HG02973 (cell line): ENCODE results near the gene ADAMTS17.

ENCODE experiments used
- ATAC-seq: cut with Tn5 transposase; IDR thresholded peaks from one replicate; pipeline ENCODE4 v1.9.1; 2021; ENCODE audit warnings: moderate library complexity; ENCODE audit not compliant: unreplicated experiment

The ADAMTS17 gene

GRCh38 chr15:100180921-100181320 is 160.9 kb downstream of the ADAMTS17 start:
- ATAC-seq = no peak

DNA sequence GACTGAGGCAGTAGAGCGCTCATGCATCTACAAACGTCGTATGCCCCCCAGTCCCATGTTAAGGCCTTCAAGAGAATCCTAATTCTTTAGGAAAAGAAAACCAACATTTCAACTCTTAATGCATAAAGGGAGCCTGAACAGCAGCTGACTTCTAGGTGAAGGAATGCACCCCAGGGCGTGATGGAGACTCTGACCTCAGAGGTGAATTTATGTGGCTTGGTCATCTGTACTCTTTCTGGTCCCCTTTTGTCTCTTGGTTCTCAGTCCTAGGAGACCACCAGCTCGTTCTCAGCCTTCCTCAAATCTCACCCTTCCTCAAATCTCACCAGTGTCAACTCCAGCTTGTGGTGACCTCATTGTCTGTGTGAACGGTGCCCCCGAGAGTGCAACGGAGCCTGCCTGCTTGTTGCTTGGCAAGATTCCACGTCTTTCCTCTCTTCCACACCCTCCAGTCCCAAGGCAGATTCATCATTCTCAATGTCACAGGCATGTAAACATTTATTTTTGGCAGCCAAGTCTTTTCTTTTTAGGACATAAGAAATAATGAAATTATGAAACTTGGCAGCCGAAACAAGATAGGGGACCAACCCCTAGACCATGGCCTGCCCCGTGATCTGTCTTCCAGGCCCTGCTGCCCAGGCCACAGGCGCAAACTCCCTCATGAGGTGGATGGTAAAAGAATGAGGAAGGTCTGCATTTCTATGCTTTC is 166.2 kb downstream of the ADAMTS17 start:
- no peak for ATAC-seq

- no peak for ATAC-seq
Measured at GRCh38 chr15:100174904-100175275, 166.9 kb downstream of the ADAMTS17 start.

DNA sequence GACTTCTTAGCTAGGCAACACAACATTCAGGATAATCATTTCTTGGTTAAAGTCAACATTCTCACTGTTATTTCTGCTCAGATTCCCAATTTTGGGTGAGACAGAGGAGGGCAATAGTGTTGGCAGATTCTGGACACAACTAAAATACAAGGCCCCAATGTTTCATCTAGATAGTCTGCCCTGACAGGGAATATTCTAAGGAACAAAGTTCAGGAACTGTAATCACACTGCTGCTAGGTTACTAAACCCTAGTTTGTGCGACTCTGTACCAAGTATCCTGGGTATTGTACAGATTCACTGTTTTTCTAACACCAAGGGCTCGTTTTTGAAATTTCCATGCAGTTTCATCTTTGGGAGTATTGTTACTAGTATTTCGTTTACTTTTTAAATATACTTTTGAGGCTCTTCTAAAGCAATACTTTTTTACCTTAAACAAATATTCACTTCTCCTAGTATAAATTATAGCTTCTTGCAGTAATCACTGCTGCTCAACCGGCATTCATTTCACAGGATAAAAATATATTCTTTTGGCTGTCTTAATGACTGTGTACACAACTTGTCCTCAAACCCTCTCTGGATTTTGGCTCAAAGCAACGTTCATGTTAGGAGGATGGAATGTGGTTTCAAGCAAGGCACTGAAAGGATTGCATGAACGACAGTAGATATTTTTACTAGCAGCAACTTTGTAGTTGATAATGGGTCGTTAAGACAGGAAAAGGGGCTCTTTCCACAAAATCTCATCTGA is 167.4 kb downstream of the ADAMTS17 start:
- no peak for ATAC-seq

DNA sequence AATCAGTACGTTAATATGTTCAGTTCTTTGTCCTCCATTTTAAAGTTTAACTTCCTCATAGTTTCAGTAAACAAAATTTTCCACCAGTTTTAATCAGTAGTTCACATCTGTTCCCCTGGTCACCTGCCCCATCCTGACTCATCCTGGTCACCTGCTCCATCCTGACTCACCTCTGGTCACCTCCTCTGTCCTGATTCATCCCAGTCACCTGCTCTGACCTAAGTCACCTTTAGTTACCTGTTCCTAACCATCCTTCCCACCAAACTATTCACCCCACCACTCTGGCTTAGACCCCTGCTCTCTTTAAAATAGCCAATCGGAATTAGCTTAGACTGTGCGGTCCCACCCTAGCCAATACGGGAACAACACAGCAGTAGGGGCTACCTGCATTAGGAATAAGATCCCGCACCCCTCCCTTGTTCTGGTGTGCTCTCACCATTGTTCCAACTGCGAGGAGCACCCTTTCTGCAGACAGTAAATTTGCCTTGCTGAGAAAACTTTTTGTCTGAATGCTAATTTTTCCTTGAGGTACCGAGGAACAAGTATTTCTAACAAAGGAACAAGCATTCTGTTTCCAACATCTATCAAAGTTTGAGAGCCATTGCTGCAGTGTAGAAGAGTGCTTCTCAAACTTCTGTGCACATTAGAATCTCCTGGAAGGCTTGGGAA is 169.3 kb downstream of the ADAMTS17 start:
- ATAC-seq = no peak

DNA sequence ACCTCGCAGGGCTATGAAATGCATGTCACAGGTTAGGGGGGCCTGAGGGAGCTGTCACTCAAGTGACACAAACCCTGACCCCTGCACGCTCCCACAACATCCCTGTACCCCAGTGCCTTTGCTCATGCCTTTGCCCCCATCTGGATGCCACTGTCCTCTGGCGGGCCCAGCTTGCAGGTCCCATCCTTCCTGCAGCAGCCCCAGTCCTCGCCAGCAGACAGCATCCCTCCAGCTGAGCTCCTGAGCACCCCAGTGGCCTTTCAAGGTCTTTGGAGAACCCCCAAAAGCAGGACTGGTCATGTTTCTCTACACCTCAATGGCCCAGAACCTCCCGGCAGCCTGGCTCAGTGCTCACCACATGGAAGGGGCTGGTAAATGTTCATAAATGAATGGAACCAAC is 170.4 kb downstream of the ADAMTS17 start:
- no peak for ATAC-seq

DNA sequence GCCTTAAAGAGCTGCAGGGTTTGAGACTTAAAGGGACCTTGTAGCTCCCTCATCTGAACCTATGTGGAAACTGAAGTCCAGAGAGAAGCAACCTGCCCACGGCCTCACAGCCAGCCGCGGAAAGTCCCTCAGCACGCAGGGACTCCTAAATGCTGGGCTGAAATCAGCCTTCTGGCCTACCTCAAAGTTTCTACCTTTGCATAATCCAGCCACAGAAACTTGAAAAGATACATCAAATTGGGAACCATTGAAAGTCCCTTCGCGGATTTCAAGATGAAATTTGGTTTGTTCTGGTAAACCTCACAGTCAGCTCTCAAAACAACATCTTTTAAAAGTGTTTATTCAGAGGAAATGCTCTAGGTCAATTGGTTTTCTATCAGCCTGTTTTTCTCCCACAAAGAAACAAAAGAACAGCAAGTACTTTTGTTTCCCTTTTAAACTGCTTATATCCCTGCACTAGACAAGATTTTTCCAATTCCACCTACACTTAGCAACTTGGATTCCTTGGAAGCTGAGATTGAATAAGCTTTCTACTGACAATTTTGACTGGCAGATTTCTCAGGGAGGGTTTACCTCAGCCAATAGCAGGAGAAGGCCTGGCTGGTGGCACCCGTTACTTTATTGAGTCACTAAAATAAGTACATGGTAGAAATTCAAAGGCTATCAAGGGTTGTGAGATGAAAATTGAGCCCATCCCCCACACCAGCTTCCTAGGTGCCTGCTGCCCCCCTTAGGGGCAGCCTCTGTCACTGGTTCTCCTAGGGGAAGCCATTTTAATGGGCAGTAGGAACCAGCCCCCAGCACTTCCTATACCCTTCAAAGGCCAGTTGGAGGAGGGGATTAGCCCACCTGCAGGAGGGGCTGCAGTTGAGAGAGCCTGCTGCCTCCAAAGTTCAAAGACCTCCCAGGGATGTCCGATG is 171.2 kb downstream of the ADAMTS17 start:
- ATAC-seq = peak; percentile 93

GRCh38 chr15:100169615-100170290 is 172.0 kb downstream of the ADAMTS17 start:
- ATAC-seq = no peak

- ATAC-seq = no peak
Measured at GRCh38 chr15:100168787-100169186, 173.0 kb downstream of the ADAMTS17 start.

DNA sequence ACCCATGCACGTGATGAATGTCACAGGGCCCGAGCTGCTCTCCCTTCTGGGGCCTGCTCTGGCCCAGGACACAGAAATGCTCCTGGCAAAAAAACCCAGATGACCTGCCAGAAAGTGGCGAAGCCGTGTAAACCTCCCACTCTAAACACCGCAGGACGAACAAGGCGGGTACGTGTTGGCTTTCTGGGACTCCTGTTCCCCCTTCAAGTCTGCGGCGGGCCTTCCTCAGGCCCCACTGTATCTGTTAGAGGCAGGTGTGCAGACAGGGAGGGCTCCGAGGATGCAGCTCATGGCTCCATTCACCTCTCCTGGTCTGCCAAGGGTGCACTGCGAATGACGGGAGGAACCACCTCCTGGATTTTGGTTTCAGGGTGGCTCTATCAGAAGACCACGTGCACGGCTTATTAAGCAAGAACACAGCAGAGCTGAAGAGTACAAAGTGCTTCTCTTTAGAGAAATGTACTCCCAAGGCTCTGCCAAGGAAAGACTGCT is 173.8 kb downstream of the ADAMTS17 start:
- no peak for ATAC-seq

- ATAC-seq = no peak
Measured at GRCh38 chr15:100166313-100166712, 175.5 kb downstream of the ADAMTS17 start.

DNA sequence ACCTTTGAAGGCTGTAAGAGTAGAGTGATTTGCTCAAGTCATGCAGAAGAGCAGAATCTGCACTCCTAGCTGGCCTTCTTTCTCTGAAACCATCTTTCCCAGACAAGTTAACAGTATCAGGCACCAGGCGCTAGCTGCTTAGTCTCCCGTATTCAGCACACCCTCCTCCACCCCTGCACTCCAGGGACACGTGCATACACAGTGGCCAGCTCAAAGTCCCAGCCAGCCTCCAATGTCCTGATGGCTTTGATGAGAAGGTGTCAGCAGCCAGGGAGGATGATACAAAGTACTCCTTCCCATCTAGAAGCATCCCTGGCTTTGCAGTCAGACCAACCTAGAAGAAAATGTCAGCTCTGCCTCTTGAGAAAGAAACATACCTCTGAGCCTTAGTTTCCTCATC is 177.8 kb downstream of the ADAMTS17 start:
- no peak for ATAC-seq

DNA sequence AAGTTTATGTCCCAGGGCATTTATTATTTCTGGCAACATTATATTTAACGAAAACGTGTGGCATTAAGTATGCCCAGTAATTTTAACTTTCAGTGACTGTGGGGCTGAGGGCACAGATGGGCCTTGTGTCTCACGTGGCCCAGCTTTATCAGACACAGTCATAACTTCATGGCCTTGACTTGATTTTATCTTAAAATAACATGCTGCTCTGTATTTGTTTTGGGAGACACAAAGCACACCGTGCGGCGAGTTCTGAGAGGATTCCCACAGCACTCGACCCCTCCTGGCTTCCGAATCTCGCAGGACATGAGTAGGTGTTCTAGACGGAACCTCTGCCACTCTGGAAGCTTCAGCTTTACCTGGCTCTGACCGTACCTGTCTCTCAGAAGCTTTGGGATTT is 180.8 kb downstream of the ADAMTS17 start:
- ATAC-seq = no peak

GRCh38 chr15:100159436-100159835 is 182.3 kb downstream of the ADAMTS17 start:
- no peak for ATAC-seq

DNA sequence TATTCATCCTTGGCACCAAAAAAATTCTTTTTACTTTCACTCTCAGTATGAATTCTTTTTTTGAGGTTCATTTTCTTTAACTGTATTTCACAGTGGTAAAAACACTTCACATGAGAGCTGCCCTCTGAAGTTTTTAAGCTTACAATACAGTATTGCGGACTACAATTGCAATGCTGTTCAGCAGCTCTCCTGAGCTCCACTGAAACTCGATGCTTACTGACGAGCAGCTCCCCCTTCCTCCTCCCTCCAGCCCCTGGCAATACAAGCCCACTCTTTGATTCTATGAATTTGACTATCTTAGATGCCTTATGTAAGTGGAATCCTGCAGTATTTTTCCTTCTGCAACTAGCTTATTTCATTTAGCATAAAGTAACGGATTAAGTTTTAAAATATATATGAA is 183.4 kb downstream of the ADAMTS17 start:
- ATAC-seq = no peak

GRCh38 chr15:100156201-100156600 is 185.6 kb downstream of the ADAMTS17 start:
- ATAC-seq = no peak

DNA sequence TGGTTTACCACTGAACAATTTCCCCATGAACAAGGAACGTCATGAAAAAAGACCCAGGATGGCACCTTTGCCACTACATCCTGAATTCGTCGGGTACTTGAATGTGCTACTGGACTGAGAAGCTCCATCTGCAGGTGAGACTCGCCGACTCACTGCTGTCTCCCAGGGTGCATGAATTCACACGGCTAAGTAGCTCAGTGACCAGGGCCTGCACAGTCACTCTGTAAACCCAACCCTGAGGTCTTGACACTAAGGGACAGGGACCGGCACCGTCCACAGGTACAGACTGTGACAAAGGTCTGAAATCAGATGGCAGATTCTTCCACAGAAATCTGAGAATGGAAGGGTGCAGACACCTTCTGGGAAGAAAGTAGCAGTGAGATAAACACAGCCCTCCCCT is 187.4 kb downstream of the ADAMTS17 start:
- no peak for ATAC-seq

DNA sequence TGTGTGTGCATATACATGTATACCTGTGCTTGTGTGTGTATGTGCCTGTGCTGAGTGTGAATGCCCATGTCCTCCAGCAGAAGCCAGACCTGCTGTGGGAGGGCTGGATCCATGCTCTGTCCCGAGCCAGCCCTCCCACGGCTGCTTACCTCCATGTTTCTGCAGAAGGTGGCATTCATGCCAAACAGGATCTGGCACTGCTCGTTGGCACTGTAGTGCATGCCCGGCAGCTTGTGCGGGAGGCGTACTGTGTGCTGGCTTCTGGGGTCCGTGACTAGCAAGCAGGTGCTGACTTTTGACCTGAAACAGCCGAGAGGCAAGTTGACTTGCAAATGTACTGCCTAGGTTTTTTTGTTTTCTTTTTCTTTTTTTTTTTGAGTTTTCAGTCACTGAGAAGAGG is 189.3 kb downstream of the ADAMTS17 start:
- ATAC-seq = no peak

DNA sequence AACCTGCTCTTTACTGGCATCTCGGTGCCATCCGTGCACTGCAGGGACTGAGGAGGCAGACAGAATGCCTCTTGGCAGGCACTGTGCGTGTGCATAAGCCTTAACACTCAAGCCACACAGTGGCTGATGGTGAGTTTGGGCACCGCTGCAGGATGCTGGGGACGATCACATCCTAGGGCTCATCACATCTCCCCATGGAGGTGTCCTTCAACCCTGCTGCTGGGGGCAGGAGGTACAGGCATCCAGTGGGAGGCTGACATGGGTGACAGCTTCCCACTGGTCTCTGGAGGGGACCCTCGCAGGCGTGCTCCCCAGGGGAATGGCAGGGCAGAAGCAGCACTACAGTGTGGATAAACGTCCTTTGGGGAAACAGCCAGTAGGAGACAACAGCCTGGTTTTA is 190.9 kb downstream of the ADAMTS17 start:
- no peak for ATAC-seq

DNA sequence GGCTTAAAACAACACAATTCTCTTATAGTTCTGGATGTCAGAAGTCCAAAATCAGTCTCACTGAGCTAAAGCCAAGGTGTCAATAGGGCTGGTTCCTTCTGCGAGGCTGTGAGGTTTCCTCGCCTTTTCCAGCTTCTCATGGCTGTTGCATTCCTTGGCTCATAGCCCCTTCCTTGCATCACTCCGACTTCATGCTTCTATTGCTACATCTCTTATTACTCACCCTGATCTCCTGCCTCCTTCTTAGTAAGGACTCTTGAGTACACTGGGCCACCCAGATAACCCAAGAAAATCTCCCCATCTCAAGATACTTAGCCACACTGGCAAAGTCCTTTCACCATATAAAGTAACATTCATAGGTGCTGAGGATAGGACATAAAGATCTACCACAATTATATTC is 193.9 kb downstream of the ADAMTS17 start:
- no peak for ATAC-seq
